Measurements from ENCODE around the gene PRPF18. TPM values are rescaled to one million over a fixed set of nuclear protein-coding genes. Genes with fewer than 3 reads are reported as not detected.

PRPF18 gene
- total RNA-seq, 1 donor from 2014 or later = 22.5 TPM

GRCh38 chr10:13649844-13650520 lies 63.2 kb downstream of the PRPF18 start:
- no peak for TF ChIP-seq CTCF (IDR thresholded peaks at IDR 0.05)
- Histone ChIP-seq H3K4me1 (no peaks in the 10 kb centered on the region), H3K27me3 (ENCODE audit: low read depth) (no peaks in the 10 kb centered on the region), H3K27ac (no peak overlapping the region), H3K36me3 (peaks cover 98% of the 10 kb centered on the region), H3K4me3 (no peak overlapping the region), H3K9me3 (no peaks in the 10 kb centered on the region)
- intact Hi-C loops (cut with DNase I) = no loop called here
- ATAC-seq = no peak
- no peak for DNase-seq

GRCh38 chr10:13650961-13651360 lies 64.2 kb downstream of the PRPF18 start:
- H3K27ac ChIP-seq = no peak overlapping the region
- no peak overlapping the region for H3K4me3 ChIP-seq
- no peak for TF ChIP-seq CTCF (IDR thresholded peaks at IDR 0.05)
- DNase-seq (no peak), ATAC-seq (no peak)
- H3K27me3 ChIP-seq (ENCODE audit: low read depth) = no peaks in the 10 kb centered on the region
- intact Hi-C loops (cut with DNase I) = no loop called here
- no peaks in the 10 kb centered on the region for H3K9me3 ChIP-seq
- no peaks in the 10 kb centered on the region for H3K4me1 ChIP-seq
- H3K36me3 ChIP-seq = peaks cover 96% of the 10 kb centered on the region

DNA sequence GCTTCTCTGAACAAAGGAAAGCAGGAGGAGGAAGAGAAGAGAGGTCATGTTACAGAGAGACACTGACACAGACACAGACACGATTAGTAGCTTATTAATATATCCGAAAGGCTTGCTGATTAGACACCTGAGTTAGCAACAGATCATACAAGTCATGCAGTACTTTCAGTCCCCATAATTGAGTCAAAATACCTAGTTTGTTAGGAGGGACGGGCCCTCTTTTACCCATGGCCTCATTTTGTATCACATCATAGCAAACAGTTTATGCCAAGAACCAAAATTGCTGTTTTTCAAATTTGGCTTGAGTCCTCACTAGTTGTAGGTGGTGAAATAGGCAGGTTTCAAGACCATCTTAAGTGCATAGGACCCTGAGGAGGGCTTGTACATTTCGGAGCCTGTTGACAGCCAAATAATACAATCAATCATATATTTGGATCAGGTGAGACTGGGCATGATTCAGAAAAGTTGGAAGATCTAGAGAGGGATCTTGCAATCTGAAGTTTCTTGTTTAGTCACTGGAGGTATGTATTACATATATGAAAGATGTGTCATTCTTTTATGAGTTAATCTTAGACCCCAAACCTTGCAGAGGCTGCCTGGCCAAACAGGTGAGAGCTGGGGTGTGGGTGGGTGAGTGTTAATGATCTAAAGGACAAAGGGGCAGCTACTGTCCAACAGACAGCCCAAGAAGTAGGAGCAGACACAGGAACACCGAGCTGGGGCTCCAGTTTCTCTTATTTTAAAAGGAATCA lies 65.4 kb downstream of the PRPF18 start:
- H3K4me1 ChIP-seq = no peaks in the 10 kb centered on the region
- no peak for ATAC-seq
- H3K9me3 ChIP-seq = no peaks in the 10 kb centered on the region
- no peak overlapping the region for H3K27ac ChIP-seq
- intact Hi-C loops (cut with DNase I) = no loop called here
- H3K36me3 ChIP-seq = peaks cover 96% of the 10 kb centered on the region
- no peak for DNase-seq
- TF ChIP-seq CTCF (IDR thresholded peaks at IDR 0.05) = no peak
- no peaks in the 10 kb centered on the region for H3K27me3 ChIP-seq (ENCODE audit: low read depth)
- H3K4me3 ChIP-seq = no peak overlapping the region

DNA sequence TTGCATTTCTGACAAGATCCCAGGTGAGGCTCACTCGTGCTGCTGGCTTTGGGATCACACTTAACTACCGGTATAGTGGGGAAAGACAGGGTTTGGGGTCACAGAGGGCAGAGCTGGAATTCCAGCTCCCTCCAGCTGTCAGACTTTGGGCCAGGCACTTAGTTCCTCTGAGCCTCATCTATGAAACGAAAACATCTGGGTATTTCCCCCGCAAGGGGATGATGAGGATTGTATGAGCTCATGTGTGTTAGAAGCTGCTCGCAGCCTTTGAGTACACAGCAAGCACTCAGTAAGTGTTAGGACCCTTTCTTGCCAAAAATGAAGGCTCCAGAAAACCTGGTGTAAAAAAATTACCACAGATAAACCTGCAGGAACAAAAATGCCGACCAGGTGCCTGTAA lies 66.1 kb downstream of the PRPF18 start:
- DNase-seq (no peak), ATAC-seq (no peak)
- no peaks in the 10 kb centered on the region for H3K9me3 ChIP-seq
- peaks cover 98% of the 10 kb centered on the region for H3K36me3 ChIP-seq
- no peak for TF ChIP-seq CTCF (IDR thresholded peaks at IDR 0.05)
- intact Hi-C loops (cut with DNase I) = no loop called here
- H3K27me3 ChIP-seq (ENCODE audit: low read depth) = no peaks in the 10 kb centered on the region
- H3K4me1 ChIP-seq = no peaks in the 10 kb centered on the region
- H3K4me3 ChIP-seq = no peak overlapping the region
- no peak overlapping the region for H3K27ac ChIP-seq

- DNase-seq (no peak), ATAC-seq (no peak)
- peaks cover 92% of the 10 kb centered on the region for H3K36me3 ChIP-seq
- H3K4me3 ChIP-seq = no peak overlapping the region
- H3K4me1 ChIP-seq = peaks cover 13% of the 10 kb centered on the region
- H3K27me3 ChIP-seq (ENCODE audit: low read depth) = no peaks in the 10 kb centered on the region
- no peak overlapping the region for H3K27ac ChIP-seq
- intact Hi-C loops (cut with DNase I) = no loop called here
- no peaks in the 10 kb centered on the region for H3K9me3 ChIP-seq
- no peak for TF ChIP-seq CTCF (IDR thresholded peaks at IDR 0.05)
These were observed 67.5 kb downstream of the PRPF18 start for GRCh38 chr10:13654118-13654830.
